Measurements from ENCODE around the gene RAPGEF5.

GRCh38 chr7:22287412-22287811, 69.5 kb downstream of the RAPGEF5 start:
- no peak for TF ChIP-seq EZH2 (IDR thresholded peaks at IDR 0.05; ENCODE audit: borderline replicate concordance, low read length)
- TF ChIP-seq, protein P1, sequence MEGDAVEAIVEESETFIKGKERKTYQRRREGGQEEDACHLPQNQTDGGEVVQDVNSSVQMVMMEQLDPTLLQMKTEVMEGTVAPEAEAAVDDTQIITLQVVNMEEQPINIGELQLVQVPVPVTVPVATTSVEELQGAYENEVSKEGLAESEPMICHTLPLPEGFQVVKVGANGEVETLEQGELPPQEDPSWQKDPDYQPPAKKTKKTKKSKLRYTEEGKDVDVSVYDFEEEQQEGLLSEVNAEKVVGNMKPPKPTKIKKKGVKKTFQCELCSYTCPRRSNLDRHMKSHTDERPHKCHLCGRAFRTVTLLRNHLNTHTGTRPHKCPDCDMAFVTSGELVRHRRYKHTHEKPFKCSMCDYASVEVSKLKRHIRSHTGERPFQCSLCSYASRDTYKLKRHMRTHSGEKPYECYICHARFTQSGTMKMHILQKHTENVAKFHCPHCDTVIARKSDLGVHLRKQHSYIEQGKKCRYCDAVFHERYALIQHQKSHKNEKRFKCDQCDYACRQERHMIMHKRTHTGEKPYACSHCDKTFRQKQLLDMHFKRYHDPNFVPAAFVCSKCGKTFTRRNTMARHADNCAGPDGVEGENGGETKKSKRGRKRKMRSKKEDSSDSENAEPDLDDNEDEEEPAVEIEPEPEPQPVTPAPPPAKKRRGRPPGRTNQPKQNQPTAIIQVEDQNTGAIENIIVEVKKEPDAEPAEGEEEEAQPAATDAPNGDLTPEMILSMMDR (conservative IDR thresholded peaks at IDR 0.05 in 1 of 2, IDR thresholded peaks at IDR 0.05 in 1 of 2; ENCODE audit: extremely low read depth in 1 of 2, insufficient read depth in 1 of 2, low read depth in 1 of 2, low read length in 2 of 2): no peak
